Fibroblast of skin of left quadriceps (primary cell): ENCODE data around the gene DEK.
"Not testable (repeated sequence)": the region's sequence is repeated elsewhere in the genome, so short reads cannot be mapped to it uniquely, and the experiment has no call there.

Experiments
- DNase-seq, 2 experiments: peaks; one replicate each; pipeline ENCODE4 v3.0.0-alpha.2; 2013; ENCODE audit warnings: low read depth in 2 of 2

Gene DEK

GRCh38 chr6:18204691-18205090 lies 59.6 kb downstream of the DEK start:
- no peak for DNase-seq

GRCh38 chr6:18203786-18204185 lies 60.5 kb downstream of the DEK start:
- no peak for DNase-seq

- DNase-seq = no peak
Measured at GRCh38 chr6:18192026-18192425, 72.3 kb downstream of the DEK start.

GRCh38 chr6:18189196-18189595 lies 75.1 kb downstream of the DEK start:
- no peak for DNase-seq

GRCh38 chr6:18187701-18188100 lies 76.6 kb downstream of the DEK start:
- no peak for DNase-seq

GRCh38 chr6:18186540-18187250 lies 77.6 kb downstream of the DEK start:
- no peak for DNase-seq

- no peak for DNase-seq
Measured at GRCh38 chr6:18186033-18186432, 78.3 kb downstream of the DEK start.

GRCh38 chr6:18185624-18186023 lies 78.7 kb downstream of the DEK start:
- DNase-seq = no peak

GRCh38 chr6:18183766-18184165 lies 80.6 kb downstream of the DEK start:
- no peak for DNase-seq

GRCh38 chr6:18182568-18182967 lies 81.8 kb downstream of the DEK start:
- no peak for DNase-seq

GRCh38 chr6:18179770-18180356 lies 84.5 kb downstream of the DEK start:
- no peak for DNase-seq

- no peak for DNase-seq
Measured at GRCh38 chr6:18178960-18179615, 85.2 kb downstream of the DEK start.

GRCh38 chr6:18177286-18177965 lies 86.9 kb downstream of the DEK start:
- no peak for DNase-seq

- not testable (repeated sequence) for DNase-seq
Measured at GRCh38 chr6:18176198-18176597, 88.1 kb downstream of the DEK start.
